OCI-LY3 (cell line): ENCODE results near the gene DYNC1I1.

Experiments used
- CTCF ChIP-seq: fragments of 200-600, 300-600 bp; sonication (generic); IDR thresholded peaks from 2 replicates; pipeline ENCODE4 v1.5.1; 2014; ENCODE audit warnings: antibody characterized with exemption, low read length, low read depth
- EZH2phosphoT487 ChIP-seq: fragments of 200-600 bp; shearing (Covaris generic); IDR thresholded peaks from 2 replicates; pipeline ENCODE4 v1.6.1; 2018; ENCODE audit warnings: antibody characterized with exemption, mixed run types, low read depth

DNA sequence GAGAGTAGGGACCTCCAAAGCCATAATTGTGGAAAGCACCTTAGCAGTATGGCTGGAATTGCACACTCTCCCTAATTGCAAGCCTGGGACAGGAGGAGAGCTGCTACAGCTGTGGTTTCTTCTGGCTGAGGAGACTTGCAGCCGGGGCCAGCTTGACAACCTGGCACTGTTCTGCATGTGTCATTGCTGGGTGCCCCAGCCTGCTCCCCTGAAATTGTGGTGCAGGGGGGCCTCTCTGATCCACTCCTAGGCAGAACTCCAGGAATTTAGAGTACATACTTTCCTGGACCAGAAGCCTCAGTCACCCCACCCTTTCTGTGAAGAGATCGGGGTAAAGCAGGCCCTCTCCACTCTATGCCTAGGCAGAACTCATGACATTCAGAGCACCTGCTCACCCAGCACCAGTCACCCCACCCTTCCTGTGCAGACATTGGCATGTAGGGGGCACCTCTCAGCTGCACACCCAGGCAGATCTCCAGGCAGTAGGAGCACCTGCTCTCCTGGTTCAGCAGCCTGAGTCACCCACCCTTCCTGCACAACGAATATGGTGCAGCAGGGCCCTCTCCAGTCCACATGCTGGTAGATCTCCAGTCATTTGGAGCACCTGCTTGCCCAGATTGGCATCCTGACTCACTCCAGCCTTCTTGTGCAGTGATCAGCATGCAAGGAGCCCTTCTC lies 34.4 kb upstream of the DYNC1I1 start:
- no peak for TF ChIP-seq CTCF
- no peak for TF ChIP-seq EZH2phosphoT487
